ENCODE measurements around the gene RNASEH2A.

The RNASEH2A gene

GRCh38 chr19:12799742-12800465 is 6.5 kb upstream of the RNASEH2A start:
- no peak for TF ChIP-seq SIN3A (IDR thresholded peaks at IDR 0.05; ENCODE audit: borderline replicate concordance, insufficient read depth, low read length)

- TF ChIP-seq FOXP2 (optimal IDR thresholded peaks at IDR 0.05; ENCODE audit: borderline replicate concordance, extremely low read depth, extremely low read length, insufficient read depth) = no peak
- no peak for TF ChIP-seq SIN3A (IDR thresholded peaks at IDR 0.05; ENCODE audit: borderline replicate concordance, insufficient read depth, low read length)
These were observed 6.0 kb upstream of the RNASEH2A start for GRCh38 chr19:12800466-12800770.

GRCh38 chr19:12800923-12801465 is 5.4 kb upstream of the RNASEH2A start:
- no peak for TF ChIP-seq SIN3A (IDR thresholded peaks at IDR 0.05; ENCODE audit: borderline replicate concordance, insufficient read depth, low read length)
- no peak for TF ChIP-seq TAF1 (IDR thresholded peaks at IDR 0.05; ENCODE audit: borderline replicate concordance, insufficient read depth, low read length)
- no peak for TF ChIP-seq FOXP2 (optimal IDR thresholded peaks at IDR 0.05; ENCODE audit: borderline replicate concordance, extremely low read depth, extremely low read length, insufficient read depth)
- TF ChIP-seq POLR2AphosphoS5 (IDR thresholded peaks at IDR 0.05; ENCODE audit: low read depth, low read length) = no peak
- TF ChIP-seq REST (IDR thresholded peaks at IDR 0.05; ENCODE audit: insufficient read depth in 1 of 2, low read depth in 2 of 2, low read length in 2 of 2) = no peak

- TF ChIP-seq POLR2AphosphoS5 (IDR thresholded peaks at IDR 0.05; ENCODE audit: low read depth, low read length) = peak; percentile 99
- peak; percentile 85 for TF ChIP-seq FOXP2 (optimal IDR thresholded peaks at IDR 0.05; ENCODE audit: borderline replicate concordance, extremely low read depth, extremely low read length, insufficient read depth)
- peak; percentile 16 to 67; a peak in 2 of 4 replicates for TF ChIP-seq REST (IDR thresholded peaks at IDR 0.05; ENCODE audit: insufficient read depth in 1 of 2, low read depth in 2 of 2, low read length in 2 of 2)
- TF ChIP-seq TAF1 (IDR thresholded peaks at IDR 0.05; ENCODE audit: borderline replicate concordance, insufficient read depth, low read length) = peak; percentile 92
- TF ChIP-seq SIN3A (IDR thresholded peaks at IDR 0.05; ENCODE audit: borderline replicate concordance, insufficient read depth, low read length) = peak; percentile 91
These were observed 4.7 kb upstream of the RNASEH2A start, which contains the start of the genes PRDX2 and THSD8 for GRCh38 chr19:12801466-12802266. TSS of gene PRDX2 (minus strand) at chr19:12801800. CDS start at chr19:12801261, 539 bp downstream. TSS of gene THSD8 (plus strand) at chr19:12802069. CDS start at chr19:12802072, 3 bp downstream.

- no peak for TF ChIP-seq TAF1 (IDR thresholded peaks at IDR 0.05; ENCODE audit: borderline replicate concordance, insufficient read depth, low read length)
These were observed 3.9 kb upstream of the RNASEH2A start for GRCh38 chr19:12802267-12803106.

GRCh38 chr19:12804051-12804450 is 2.3 kb upstream of the RNASEH2A start:
- TF ChIP-seq TAF1 (IDR thresholded peaks at IDR 0.05; ENCODE audit: borderline replicate concordance, insufficient read depth, low read length) = no peak
- TF ChIP-seq SIN3A (IDR thresholded peaks at IDR 0.05; ENCODE audit: borderline replicate concordance, insufficient read depth, low read length) = no peak
- no peak for TF ChIP-seq REST (IDR thresholded peaks at IDR 0.05; ENCODE audit: insufficient read depth in 1 of 2, low read depth in 2 of 2, low read length in 2 of 2)
- no peak for TF ChIP-seq POLR2AphosphoS5 (IDR thresholded peaks at IDR 0.05; ENCODE audit: low read depth, low read length)
- no peak for TF ChIP-seq FOXP2 (optimal IDR thresholded peaks at IDR 0.05; ENCODE audit: borderline replicate concordance, extremely low read depth, extremely low read length, insufficient read depth)
